ENCODE measurements around the gene EPB41. TPM values are rescaled to one million over a fixed set of nuclear protein-coding genes. Genes with fewer than 3 reads are reported as not detected.

Gene EPB41
- total RNA-seq, 2 experiments from 2014 or later: 67.6 to 71.0 TPM

DNA sequence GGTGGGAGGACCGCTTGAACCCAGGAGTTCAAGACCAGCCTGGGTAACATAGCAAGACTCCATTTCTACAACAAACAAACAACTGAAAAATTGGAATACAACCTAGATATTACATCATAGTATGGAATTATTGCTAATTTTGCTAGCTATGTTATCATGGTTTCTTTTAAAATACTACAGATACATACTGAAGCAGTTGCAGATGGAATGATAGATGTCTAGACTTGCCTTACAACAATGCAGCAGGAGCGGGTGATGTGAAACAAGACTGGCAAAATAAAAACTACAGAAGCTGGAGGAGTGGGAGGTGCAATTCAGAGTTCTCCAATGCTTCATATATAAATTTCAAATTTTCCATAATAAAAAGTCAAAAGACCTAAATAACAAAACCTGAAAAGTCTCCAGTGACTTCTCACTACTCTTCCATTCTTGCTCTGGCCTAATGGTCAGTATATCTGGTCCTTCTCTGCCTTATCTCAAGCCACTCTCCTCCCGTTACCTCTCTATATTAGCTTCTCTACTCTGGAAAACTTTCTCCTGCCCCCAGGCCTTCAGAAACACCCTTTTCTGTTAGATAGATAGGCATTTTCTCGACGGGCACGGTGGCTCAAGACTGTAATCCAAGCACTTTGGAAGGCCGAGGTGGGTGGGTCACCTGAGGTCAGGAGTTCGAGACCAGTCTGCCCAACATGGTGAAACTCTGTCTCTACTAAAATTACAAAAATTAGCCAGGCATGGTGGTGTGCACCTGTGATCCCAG, 237.9 kb downstream of the EPB41 start:
- intact Hi-C loops (cut with micrococcal nuclease): no loop called here
- DNase-seq: no peak
- Mint-ChIP-seq H3K4me3 (no peak overlapping the region), H3K4me1 (ENCODE audit: low read depth) (no peaks in the 10 kb centered on the region), H3K36me3 (peaks cover 81% of the 10 kb centered on the region), H3K9me3 (no peaks in the 10 kb centered on the region), H3K27me3 (no peaks in the 10 kb centered on the region), H3K27ac (no peak overlapping the region)
- ChIA-PET CTCF (no interaction called here), POLR2A (no interaction called here)

DNA sequence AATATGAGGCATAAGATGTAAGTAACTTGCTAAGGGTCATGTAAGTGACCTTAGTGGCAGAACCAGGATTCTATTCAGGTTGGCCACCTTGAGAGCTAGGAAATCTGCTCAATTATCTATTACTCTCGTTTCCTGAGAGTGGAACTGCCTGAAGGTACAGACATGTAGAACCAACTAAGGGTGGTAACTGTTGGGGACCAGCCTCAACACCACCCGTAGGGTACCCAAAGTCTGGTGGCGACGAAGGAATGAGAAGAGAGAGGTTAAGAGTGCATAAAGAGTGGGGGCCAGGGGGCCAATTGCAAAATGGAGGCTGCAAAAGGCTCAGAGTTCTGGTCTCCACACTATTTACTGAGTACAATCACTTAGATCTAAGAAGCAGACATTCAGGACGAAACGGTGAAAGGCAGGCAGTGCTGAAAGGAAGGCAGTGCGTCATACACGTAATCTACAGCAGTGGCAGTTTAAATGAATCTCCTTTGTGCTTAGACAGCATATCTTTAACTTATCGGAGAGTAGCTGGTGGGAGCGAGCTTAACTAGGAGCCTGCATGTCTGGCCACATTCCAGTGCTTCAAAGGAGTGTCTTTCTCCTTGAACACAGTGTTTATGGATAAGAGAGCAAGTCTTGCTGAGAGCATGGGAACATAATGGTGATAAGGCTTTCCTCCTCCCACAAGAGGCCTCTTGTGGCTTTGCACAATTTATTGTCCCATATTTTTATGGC, 242.3 kb downstream of the EPB41 start:
- Mint-ChIP-seq H3K27me3 (no peaks in the 10 kb centered on the region), H3K9me3 (no peaks in the 10 kb centered on the region), H3K4me3 (no peak overlapping the region), H3K4me1 (ENCODE audit: low read depth) (peaks cover 2% of the 10 kb centered on the region), H3K36me3 (peaks cover 54% of the 10 kb centered on the region), H3K27ac (no peak overlapping the region)
- DNase-seq: no peak
- intact Hi-C loops (cut with micrococcal nuclease): no loop called here
- ChIA-PET CTCF (interaction anchor here (0.6 kb wide), 2 partner anchors 275 to 1401 kb away, joined by 3 to 4 read pairs; no protein-coding TSS in a partner anchor), POLR2A (interaction anchor here (0.9 to 1.2 kb wide), 3 partner anchors 11 to 32 kb away, joined by 3 to 4 read pairs (median 3); no protein-coding TSS in a partner anchor)

DNA sequence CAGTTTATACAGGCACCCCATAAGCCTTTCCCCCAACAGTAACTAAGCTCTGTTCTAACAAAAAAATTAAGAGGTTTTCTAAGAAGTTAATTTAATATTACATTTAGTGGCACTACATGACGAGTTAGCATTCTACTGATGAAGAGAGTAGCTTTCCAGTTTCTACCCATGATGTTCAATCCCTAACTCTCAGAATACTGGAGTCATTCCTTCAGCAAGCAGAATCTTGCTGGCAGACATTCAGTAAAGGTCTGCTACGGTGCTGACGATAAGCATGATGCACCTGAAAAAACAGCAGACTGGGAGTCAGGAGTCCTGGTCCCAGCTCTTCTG, 242.9 kb downstream of the EPB41 start:
- Mint-ChIP-seq H3K4me1 (ENCODE audit: low read depth) (peaks cover 2% of the 10 kb centered on the region), H3K27ac (no peak overlapping the region), H3K27me3 (no peaks in the 10 kb centered on the region), H3K36me3 (peaks cover 49% of the 10 kb centered on the region), H3K4me3 (no peak overlapping the region), H3K9me3 (no peaks in the 10 kb centered on the region)
- no peak for DNase-seq
- POLR2A ChIA-PET: interaction anchor here (0.9 to 1.2 kb wide), 3 partner anchors 10 to 33 kb away, joined by 3 to 4 read pairs (median 3); no protein-coding TSS in a partner anchor
- intact Hi-C loops (cut with micrococcal nuclease): no loop called here
- CTCF ChIA-PET: no interaction called here

DNA sequence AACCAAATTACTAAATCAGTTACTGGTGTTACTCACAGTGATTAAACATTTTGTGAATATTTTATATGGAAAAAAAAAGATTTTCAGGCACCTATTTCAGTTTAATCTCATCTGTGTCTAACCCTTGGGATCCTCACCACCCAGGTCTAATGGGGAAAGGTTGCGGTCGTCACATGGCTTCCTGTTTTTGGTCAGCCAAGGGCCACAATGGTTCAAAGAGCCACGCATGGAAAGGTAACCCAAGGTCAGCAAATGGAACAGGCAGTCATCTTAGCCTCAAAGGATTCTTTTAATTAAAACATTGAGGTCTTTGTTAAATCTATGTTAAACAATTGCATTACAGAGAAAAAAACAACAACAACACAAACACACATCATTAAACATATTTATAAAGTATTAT, 245.4 kb downstream of the EPB41 start:
- Mint-ChIP-seq H3K27ac (no peak overlapping the region), H3K4me1 (ENCODE audit: low read depth) (peaks cover 18% of the 10 kb centered on the region), H3K36me3 (peaks cover 47% of the 10 kb centered on the region), H3K4me3 (no peak overlapping the region), H3K27me3 (no peaks in the 10 kb centered on the region), H3K9me3 (no peaks in the 10 kb centered on the region)
- DNase-seq: no peak
- intact Hi-C loops (cut with micrococcal nuclease): no loop called here
- POLR2A ChIA-PET: no interaction called here
- CTCF ChIA-PET: interaction anchor here (0.6 kb wide), 1 partner anchor 1598 kb away, joined by 4 read pairs; the partner anchor contains the start of gene LAPTM5

DNA sequence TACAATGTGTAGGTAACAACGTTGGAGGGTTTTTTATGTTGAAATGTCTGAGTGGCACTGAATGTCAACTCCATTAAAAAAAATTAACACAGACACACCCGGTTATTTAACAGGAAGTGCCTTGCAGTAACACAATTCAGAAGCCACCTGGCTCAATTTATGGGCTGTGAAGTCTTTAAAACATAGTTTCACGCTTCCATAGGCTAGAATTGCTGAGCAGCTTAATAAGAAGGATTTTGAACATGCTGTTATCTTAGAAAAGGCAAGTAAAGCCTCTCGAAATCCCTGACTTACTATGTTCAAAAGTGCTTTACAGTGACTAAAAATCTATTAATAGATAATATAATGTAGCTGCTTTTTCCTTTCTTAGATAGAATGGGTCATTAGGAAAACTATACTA, 247.7 kb downstream of the EPB41 start:
- no peak overlapping the region for H3K27ac Mint-ChIP-seq
- POLR2A ChIA-PET: no interaction called here
- peaks cover 35% of the 10 kb centered on the region for H3K4me1 Mint-ChIP-seq (ENCODE audit: low read depth)
- H3K4me3 Mint-ChIP-seq: no peak overlapping the region
- H3K27me3 Mint-ChIP-seq: no peaks in the 10 kb centered on the region
- H3K9me3 Mint-ChIP-seq: no peaks in the 10 kb centered on the region
- intact Hi-C loops (cut with micrococcal nuclease): no loop called here
- CTCF ChIA-PET: no interaction called here
- no peak for DNase-seq
- H3K36me3 Mint-ChIP-seq: peaks cover 51% of the 10 kb centered on the region

DNA sequence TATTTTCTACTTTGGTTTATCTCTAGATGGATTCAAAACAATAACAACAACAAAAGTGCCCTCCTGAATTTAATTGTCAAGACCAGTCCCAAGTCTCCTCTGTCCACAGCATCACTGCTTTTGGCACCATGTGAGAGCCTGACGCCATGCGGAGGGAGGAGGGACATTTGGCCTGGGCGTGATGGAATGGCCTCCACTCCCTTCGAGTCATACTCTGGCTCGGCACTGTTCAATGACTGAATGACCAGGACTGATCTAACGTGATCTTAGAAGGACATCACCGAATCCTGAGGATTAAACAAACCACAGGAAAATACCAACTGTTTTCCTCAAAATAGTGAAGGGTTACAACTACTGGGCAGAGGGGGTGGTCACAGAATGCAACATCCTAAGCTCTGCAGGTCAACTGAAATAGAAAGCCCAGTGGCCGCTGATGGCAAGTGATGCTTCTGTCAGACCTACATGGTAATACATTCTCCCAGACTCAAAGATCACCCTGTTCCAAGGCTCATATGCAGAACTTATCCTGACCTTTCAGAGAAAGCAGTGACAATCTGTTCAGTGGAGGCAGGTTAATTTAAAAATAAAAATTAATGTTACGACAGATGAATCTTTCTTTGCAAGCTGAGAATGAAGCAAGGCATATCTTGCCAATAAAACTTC, 248.2 kb downstream of the EPB41 start:
- DNase-seq: no peak
- intact Hi-C loops (cut with micrococcal nuclease): no loop called here
- peaks cover 50% of the 10 kb centered on the region for H3K36me3 Mint-ChIP-seq
- no peak overlapping the region for H3K4me3 Mint-ChIP-seq
- H3K27me3 Mint-ChIP-seq: no peaks in the 10 kb centered on the region
- H3K9me3 Mint-ChIP-seq: no peaks in the 10 kb centered on the region
- ChIA-PET CTCF (no interaction called here), POLR2A (no interaction called here)
- H3K4me1 Mint-ChIP-seq (ENCODE audit: low read depth): peaks cover 38% of the 10 kb centered on the region
- no peak overlapping the region for H3K27ac Mint-ChIP-seq

DNA sequence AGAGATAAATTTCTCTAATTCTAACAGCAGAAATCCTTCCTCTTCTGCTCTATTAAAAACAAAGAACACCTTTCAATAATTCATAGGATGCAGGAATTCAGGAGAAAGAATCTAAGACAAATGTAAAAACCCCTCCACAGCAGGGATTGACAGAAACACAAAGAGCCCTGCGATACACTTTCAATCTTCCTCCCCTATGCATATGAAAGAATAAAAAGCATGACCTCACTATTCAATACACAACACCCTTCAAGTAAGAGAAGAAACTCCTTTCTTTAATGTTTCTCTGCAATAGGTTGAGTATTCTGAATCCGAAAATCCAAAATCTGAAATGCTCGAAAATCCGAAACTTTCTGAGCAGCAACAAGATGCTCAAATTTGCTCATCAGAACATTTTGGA, 250.2 kb downstream of the EPB41 start:
- intact Hi-C loops (cut with micrococcal nuclease): no loop called here
- Mint-ChIP-seq H3K9me3 (no peaks in the 10 kb centered on the region), H3K36me3 (peaks cover 46% of the 10 kb centered on the region), H3K4me3 (no peak overlapping the region), H3K4me1 (ENCODE audit: low read depth) (peaks cover 49% of the 10 kb centered on the region), H3K27ac (no peak overlapping the region), H3K27me3 (no peaks in the 10 kb centered on the region)
- CTCF ChIA-PET: no interaction called here
- no peak for DNase-seq
- POLR2A ChIA-PET: no interaction called here

DNA sequence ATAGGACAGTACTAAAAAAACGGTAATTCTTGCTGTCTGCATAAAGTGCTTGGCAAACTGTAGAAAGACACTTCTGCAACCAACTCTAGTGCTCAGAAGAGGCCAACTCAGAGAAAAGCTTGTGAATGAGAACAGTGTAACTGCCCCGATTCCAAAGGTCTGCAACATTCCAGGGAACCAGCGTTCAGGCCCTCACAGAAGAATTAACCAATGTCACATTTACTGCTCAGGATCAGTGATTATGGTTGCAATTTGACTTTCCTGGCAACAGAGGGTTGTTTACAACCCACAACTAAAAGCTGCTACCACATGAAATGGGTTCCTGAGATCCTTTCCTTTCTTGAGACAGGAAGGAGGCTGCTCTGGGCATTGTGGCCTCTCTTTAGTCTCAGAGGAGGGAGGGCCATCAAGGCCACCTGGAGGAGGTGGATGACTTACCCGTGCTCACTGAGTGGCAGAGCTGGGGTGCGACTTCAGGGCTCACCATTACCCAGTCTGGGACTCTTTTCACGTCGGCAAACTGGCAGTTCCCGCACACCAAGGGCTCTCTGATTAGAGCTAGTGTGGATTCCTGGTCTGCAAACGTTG, 252.0 kb downstream of the EPB41 start:
- ChIA-PET POLR2A (interaction anchor here (0.6 kb wide), 1 partner anchor 355 kb away, joined by 3 read pairs; no protein-coding TSS in a partner anchor), CTCF (interaction anchor here (0.8 to 0.9 kb wide), 2 partner anchors 36 to 296 kb away, joined by 3 read pairs; no protein-coding TSS in a partner anchor)
- H3K4me1 Mint-ChIP-seq (ENCODE audit: low read depth): peaks cover 65% of the 10 kb centered on the region
- no peaks in the 10 kb centered on the region for H3K27me3 Mint-ChIP-seq
- H3K36me3 Mint-ChIP-seq: peaks cover 48% of the 10 kb centered on the region
- no peak for DNase-seq
- no peak overlapping the region for H3K4me3 Mint-ChIP-seq
- intact Hi-C loops (cut with micrococcal nuclease): no loop called here
- H3K9me3 Mint-ChIP-seq: no peaks in the 10 kb centered on the region
- H3K27ac Mint-ChIP-seq: peak overlapping the region; percentile 18

DNA sequence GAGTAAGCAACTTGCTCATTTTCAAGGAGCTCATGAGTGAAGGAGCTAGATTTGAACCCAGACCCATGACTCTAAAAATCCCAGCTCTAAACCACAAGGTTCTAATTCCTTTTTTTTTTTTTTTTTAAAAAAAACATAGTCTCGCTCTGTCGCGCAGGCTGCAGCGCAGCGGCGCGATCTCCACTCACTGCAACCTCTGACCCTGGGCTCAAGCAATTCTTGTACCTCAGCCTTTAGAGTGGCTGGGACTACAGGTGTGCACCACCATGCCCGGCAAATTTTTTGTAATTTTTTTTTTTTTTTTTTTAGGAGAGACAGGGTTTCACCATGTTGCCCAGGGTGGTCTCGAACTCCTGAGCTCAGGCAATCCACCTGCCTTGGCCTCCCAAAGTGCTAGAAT, 253.5 kb downstream of the EPB41 start:
- Mint-ChIP-seq H3K4me3 (no peak overlapping the region), H3K27ac (no peak overlapping the region), H3K4me1 (ENCODE audit: low read depth) (peaks cover 73% of the 10 kb centered on the region), H3K36me3 (peaks cover 52% of the 10 kb centered on the region), H3K9me3 (no peaks in the 10 kb centered on the region), H3K27me3 (no peaks in the 10 kb centered on the region)
- intact Hi-C loops (cut with micrococcal nuclease): no loop called here
- POLR2A ChIA-PET: interaction anchor here (0.6 kb wide), 1 partner anchor 11 kb away, joined by 3 read pairs; no protein-coding TSS in a partner anchor
- CTCF ChIA-PET: interaction anchor here (1.4 kb wide), 1 partner anchor 14 kb away, joined by 6 read pairs; the partner anchor contains the start of gene SRSF4
- no peak for DNase-seq

Other genes with a start within 250 kb of the EPB41 start
- 10 to 100 TPM; 21.4 to 22.6 TPM for gene GMEB1, start 245.8 kb upstream of the EPB41 start, total RNA-seq
- gene YTHDF2, start 177.6 kb upstream of the EPB41 start, total RNA-seq: 10 to 100 TPM; 74.3 to 80.1 TPM
- gene OPRD1, start 102.4 kb upstream of the EPB41 start, total RNA-seq: not detected
- gene TMEM200B, start 209.3 kb downstream of the EPB41 start, total RNA-seq: 1 to 10 TPM; 1.5 to 2.1 TPM